Stimulated activated CD4-positive, alpha-beta T cell treated with anti-CD3 and anti-CD28 coated beads, Interleukin-4, amount 100 ng/mL, for 4 hours (primary cell): ENCODE results near the gene MAGEB6.
"Not testable (repeated sequence)": the region's sequence is repeated elsewhere in the genome, so short reads cannot be mapped to it uniquely, and the experiment has no call there.

ENCODE experiments used
- DNase-seq, 2 experiments: peaks; one replicate each; pipeline ENCODE4 v3.0.0-alpha.2; 2020

MAGEB6 gene, protein sequence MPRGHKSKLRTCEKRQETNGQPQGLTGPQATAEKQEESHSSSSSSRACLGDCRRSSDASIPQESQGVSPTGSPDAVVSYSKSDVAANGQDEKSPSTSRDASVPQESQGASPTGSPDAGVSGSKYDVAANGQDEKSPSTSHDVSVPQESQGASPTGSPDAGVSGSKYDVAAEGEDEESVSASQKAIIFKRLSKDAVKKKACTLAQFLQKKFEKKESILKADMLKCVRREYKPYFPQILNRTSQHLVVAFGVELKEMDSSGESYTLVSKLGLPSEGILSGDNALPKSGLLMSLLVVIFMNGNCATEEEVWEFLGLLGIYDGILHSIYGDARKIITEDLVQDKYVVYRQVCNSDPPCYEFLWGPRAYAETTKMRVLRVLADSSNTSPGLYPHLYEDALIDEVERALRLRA

DNA sequence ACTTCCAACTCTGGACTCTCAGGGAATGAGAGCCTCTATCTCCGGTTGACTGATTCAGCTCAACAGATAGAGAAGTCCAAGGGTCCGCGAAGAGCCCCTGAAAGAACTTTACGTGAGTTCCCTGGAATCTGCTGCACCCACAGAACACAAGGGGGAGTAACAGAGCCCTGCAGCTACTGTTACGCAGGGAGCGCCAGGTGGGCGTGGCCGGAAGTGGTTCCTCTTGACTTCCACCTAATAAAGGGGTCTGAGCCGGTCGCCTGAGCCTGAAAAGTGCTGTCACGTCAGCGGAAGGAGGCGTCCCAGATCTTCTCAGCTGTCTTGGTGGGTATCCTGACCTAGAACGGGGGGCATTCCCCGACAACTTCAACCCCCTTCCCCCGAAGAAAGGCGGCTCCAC lies at the start of gene MAGEB6:
Gene MAGEB6, plus strand, starts transcription at position 237 of the 400 bp plus-strand sequence. CDS start 1,407 bp downstream, outside the sequence.
- no peak for DNase-seq

DNA sequence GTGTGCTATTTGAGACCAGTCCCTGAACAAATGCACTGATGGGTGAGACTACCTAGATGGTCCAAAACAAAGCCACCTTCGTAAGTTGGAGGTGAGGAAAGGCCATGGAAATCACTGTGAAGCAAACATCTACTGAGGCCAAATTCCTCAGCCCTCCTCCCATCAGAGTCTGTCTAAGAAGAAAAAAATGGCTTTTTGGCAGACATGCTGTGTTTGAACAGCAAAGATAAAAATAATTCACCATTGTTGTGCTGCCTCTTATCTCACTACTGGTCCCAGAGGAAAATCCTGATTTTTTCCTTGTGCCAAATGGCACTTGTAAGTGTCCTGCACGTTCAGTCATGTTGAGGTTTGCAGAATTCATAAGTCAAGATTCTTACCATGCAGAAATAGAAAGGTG lies 46.2 kb upstream of the MAGEB6 start:
- no peak for DNase-seq

DNA sequence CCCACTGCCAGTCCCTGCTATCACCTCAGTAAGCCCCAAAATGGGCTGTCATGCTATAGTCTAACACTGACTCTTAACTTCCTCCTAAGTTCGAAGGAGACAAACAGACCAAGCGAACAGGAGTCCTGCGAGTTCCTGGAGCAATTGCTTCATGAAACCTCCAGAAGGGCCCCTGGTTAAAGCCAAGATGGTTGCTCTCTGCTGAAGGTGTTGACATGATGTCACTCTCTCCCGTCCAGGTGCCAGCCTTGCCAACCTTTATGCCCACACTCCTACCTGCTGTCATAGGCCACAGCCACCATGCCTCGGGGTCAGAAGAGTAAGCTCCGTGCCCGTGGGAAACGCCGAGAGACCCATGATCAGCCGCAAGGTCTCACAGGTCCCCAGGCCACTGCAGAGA lies 31.9 kb upstream of the MAGEB6 start, which contains the start of gene MAGEB6B:
Gene MAGEB6B, plus strand, starts transcription at position 301 of the 400 bp plus-strand sequence. Its CDS starts 0 bp downstream, at position 301.
- no peak for DNase-seq

DNA sequence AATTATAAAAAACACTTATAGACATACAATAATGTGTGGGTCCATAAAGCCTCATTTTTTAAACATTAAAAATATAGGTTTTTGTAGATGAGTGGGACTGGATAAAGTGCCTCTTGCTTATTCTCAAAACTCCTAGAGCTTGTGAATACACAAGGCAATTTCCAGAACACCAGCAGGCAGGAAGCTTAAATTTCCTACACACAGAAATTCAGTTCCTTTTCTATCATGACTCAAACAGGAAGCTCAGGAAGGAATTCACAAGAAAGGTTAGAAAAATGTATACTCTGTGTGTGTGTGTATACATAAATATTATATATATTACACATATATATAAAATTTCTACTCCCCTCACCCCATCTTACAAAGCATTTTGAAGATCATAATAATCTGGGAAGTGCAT lies 11.3 kb downstream of the MAGEB6 start:
- DNase-seq = no peak

DNA sequence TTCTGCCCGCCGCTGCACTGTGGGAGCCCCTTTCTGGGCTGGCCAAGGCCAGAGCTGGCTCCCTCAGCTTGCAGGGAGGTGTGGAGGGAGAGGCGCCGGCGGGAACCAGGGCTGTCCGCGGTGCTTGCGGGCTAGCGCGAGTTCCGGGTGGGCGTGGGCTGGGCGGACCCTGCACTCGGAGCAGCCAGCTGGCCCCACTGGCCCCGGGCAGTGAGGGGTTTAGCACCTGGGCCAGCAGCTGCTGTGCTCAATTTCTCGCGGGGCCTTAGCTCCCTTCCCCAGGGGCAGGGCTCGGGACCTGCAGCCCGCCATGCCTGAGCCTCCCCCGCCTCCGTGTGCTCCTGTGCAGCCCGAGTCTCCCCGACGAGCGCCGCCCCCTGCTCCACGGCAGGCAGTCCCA lies 12.5 kb downstream of the MAGEB6 start:
- DNase-seq = not testable (repeated sequence)

DNA sequence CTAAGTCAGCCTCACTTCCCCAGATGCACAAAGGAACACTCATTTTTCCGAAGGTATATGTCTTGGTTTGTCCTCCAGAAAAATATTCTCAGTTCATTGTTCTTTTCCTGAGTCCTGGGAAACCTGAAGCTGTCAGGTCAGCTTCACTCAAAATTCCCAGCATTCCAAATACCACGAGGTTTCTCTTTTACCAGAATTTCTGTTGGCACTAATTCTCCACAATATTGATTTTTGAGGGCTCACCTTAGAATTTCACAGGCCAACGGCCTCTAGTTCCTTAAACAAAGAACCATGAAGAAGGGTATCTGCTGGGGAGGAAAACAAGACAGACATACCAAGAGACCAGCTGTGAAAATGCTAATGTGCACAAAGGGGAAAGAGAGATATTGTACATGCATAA lies 15.8 kb downstream of the MAGEB6 start:
- no peak for DNase-seq

DNA sequence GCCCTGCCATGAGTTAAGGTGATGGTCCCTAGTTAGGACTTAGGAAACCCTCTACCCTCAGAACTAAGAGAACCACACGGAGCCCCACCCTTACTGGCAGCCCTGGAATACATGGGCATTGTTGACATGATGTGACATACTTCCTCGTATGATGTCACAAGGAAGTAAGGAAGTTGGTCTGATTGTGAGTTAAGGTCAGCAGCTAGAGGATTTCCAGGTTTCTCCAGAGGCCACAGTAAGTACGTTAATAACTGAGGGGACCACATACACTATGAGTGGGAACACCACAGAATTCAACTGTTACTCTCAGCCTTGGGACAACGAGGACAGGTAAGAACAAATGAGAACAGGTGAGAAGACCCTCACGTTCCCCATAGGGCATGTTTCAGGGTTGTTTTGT lies 23.6 kb downstream of the MAGEB6 start, which contains the start of gene MAGEB5:
Gene MAGEB5, plus strand, starts transcription at position 301 of the 400 bp plus-strand sequence. CDS start 1,133 bp downstream, outside the sequence.
- no peak for DNase-seq

DNA sequence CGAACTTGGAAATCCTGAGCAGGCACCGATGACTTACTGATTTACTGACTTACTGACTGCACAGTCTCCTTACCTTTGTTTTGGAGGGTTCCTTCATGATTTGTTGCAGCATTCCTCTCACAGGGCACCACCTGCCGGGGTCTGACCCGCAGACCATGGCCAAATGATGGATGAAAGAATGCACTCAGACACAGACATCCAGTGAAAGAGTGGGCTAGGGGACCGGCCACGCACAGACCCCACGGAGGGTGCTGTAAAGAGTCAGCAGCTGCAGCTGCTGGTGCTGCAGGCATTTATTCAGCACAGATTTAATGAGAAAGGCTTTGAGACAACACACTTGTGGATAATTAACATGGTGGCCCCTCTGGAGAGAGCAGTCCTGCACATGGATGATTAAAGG lies 27.1 kb downstream of the MAGEB6 start:
- DNase-seq = no peak

DNA sequence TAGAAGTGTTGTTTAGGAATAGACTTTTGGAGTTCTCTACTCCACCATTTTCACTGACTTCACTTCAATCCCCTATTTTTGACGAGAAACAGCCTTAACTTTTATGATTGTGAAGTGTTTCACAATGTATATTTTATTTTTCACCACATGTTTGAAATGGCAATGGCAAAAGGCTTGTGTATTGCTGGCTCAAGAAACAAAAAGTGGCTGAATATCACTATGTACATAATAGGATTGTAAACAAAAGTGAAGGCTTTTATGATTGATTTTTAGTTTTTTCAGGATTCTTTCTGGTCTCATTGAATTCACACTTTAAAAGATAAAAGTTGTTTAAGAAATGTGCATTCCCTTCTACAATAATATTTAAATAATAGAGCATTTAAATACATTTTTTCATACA lies 41.9 kb downstream of the MAGEB6 start:
- no peak for DNase-seq
